H4 (cell line): Measurements from ENCODE around the gene SYNDIG1. TPM values are rescaled to one million over a fixed set of nuclear protein-coding genes. Genes with fewer than 3 reads are reported as not detected.

ENCODE experiments used
- DNase-seq: peaks from one replicate; pipeline ENCODE4 v3.0.0-alpha.2; 2015; ENCODE audit warnings: low spot score
- total RNA-seq: library from RNA; depleted of rRNA; stranded (reverse); fragments of >200 nt; shearing (Covaris generic); gene quantifications from 2 replicates; pipeline ENCODE4 v1.2.3, GENCODE V29; 2014

The SYNDIG1 gene
- total RNA-seq, 1 experiment from 2014 or later: 0.77 TPM

DNA sequence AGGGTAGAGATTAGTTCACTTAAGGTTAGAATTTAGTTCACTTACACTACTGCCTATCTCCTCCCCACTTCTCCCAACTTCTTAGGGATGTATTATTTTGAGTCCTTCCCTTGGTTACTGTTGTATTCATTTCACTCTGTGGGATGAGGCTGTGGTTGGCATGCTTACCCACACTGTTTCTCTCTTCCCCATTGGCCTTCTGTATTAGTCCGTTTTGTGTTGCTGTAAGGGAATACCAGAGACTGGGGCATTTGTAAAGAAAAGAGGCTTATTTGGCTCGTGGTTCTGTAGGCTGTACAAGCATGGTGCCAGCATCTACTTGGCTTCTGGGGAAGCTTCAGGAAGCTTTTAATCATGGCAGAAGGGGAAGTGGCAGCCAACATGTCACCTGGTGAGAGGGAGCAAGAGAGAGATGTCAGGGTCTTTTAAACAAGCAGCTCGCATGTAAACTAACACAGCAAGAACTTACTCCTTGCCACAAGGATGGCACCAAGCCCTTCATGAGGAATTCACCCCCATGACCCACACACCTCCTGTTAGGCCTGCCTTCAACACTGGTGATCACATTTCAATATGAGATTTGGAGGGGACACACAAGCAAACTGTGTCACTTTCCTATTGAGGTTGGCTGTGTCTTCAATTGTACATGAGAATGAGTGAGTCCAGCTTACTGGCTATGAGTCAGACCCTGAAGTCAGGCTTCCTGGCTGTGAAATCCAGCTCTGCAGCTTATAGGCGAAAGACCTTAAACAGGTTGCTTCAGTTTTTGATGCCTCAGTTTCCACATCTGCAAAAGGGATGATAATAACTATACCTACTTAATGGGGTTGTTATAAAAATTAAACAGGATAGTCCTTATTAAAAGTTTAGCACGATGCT, 53.3 kb downstream of the SYNDIG1 start:
- no peak for DNase-seq

DNA sequence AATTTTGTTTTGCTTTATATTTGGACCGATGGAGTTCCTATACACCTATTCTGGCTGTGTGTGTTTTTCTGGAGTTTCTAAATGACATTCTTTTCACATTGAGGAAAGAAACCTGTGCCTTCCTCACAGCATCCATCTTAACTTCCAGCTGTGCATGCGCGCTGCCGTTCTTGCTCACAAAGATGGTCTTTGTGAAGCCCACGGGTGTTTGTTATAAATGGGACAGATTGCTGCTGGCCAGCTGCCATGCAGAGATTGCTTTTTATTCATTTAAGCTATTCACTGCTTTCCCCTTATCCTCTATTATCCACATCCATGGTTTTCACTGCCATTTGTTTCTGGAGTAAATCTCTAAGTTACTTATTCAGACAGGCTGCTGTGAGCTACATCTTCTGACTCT, 54.2 kb downstream of the SYNDIG1 start:
- no peak for DNase-seq

DNA sequence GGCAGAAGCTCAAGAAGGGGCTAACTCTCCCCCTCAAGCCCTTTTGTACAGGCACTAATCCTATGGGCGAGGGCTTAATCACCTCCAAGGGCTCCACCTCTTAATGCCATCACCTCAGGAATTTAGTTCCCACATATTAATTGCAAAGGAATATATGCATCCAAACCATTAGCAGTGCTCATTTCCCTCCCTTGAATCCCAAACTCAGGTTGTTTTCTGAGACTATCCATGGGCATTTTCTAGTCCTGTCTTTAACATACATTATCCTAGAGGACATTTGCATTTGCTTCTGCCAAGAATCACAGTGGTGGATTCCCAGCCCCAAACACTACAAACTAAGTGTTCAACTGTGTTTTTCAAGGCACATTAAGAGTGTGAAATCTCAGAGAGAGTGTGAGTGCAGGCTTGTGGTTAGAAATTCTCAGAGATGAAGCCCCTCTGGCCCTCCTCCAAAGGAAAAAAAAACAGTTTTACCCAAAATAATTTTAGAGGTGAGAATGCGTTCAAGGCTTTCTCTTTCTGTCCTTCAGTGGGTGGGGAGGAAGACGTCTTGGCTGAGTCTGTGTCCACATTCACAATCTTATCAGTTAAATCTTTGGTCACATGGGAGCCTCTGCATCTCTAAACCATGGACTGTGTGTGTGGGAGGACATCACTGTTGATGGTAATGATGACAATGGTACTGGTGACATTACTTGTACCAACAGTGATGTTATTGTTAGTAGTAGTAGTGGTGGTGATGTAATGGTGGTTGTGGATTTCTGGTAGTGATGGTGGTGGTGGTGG, 59.3 kb downstream of the SYNDIG1 start:
- DNase-seq: no peak

GRCh38 chr20:24529369-24529719, 59.9 kb downstream of the SYNDIG1 start:
- no peak for DNase-seq

GRCh38 chr20:24530131-24530680, 60.8 kb downstream of the SYNDIG1 start:
- DNase-seq: no peak

- no peak for DNase-seq
Measured at GRCh38 chr20:24531202-24531601, 61.8 kb downstream of the SYNDIG1 start.

DNA sequence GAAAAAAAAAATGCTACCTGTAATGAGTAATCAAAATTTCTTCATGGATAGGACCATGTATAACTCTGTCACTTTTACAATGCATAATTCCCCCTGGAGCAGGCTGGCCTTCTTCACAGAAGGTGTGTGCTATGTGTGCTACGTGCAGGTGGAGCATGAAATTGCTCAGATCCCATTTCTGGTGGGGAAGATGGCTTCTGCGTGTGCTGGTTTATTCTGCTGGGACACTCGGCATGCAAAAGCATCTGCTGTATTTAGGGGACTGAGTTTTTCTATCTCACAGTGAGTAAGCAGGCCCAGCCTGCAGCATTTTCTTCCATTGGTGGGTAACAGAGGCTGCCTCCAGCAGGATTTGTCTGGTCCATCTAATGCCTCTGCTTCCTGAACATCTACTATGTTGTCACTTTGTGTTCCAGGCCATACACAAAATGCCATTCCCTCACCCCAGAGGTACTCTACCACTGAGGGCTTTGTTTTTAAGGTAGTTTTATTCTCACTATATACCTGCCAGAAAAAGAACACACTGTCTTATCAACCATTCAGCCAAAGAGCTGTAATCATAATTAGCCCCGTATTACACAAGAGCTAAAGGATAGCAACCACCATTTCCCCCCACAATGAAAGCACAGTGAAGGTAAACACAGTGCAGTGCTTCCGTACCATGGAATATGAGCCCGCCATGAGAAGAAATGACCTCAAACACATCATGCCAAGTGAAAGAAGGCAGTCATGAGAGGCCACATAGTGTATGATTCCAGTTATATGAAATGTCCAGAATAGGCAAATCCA, 62.4 kb downstream of the SYNDIG1 start:
- DNase-seq: no peak

DNA sequence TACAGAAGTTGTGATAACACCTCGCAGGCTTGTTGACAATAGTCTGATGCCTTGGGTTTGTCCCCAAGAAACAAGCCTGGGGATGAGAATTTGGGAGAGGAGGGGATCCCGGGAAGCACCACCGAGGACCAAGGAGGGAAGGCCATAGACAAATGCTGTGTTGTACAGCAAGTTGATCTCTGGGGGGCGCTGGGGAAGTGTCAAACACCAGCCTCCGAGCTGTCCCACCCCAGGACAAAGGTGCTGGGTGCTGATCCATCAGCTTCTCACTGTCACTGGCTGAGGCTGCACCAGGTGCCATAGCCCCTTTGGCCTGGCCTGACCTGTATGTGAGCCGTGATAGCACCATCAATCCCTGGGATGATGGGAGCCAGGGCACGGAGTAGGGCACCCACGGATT, 64.0 kb downstream of the SYNDIG1 start:
- DNase-seq: no peak

GRCh38 chr20:24534282-24534681, 64.9 kb downstream of the SYNDIG1 start:
- DNase-seq: no peak

DNA sequence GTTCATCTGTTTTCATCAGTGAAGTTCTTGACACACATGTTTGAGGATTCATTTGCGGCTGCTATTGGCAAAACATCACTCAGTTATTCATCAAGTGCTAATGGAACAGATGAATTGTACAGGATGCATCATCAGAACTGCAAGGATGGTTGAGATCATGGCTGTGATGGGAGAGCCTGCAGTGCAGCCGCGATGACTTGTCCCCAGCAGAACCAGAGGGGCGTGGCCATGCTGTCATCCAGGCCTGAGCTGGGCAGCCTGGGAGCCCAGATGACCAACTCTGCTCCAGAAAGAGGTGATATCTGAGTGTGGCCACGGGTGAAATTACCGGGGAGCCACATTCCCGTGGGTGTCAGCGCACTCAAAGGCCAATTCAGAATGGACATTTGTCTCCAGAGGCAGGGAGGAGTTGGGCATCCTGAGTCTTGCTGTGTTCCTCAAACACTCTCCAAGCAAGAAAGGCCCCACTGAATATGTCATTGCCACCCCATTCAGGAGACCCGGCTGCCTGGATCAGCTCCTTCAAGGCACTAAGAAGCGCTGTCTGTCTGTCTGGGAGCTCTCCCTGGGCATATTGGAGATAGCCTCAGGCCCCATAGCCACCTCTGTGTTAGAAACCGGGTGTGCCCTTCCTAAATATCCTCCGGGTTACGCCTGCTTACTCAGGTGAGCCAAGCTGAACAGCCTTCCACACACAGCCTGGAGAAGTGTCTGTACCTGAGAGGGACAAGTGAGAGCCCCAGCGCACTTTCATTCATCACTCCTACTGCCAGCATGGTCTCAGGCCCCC, 66.7 kb downstream of the SYNDIG1 start:
- DNase-seq: no peak

GRCh38 chr20:24537210-24537609, 67.8 kb downstream of the SYNDIG1 start:
- DNase-seq: no peak

GRCh38 chr20:24542721-24543120, 73.3 kb downstream of the SYNDIG1 start:
- DNase-seq: no peak

DNA sequence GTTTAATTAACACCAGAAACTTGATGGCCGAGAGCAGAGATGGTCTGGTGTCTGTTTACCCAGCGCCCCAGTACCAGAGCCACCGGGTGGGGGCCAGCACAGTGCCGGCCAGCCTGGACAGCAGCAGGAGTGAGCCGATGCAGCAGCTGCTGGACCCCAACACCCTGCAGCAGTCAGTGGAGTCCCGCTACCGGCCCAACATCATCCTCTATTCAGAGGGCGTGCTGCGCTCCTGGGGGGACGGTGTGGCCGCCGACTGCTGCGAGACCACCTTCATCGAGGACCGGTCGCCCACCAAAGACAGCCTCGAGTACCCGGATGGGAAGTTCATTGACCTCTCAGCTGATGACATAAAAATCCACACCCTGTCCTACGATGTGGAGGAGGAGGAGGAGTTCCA, 73.7 kb downstream of the SYNDIG1 start:
- DNase-seq: no peak

- no peak for DNase-seq
Measured at GRCh38 chr20:24543741-24544140, 74.3 kb downstream of the SYNDIG1 start.

GRCh38 chr20:24544371-24544770, 74.9 kb downstream of the SYNDIG1 start:
- DNase-seq: no peak

GRCh38 chr20:24545168-24545567, 75.7 kb downstream of the SYNDIG1 start:
- DNase-seq: no peak

- DNase-seq: no peak
Measured at GRCh38 chr20:24546232-24546892, 76.9 kb downstream of the SYNDIG1 start.

DNA sequence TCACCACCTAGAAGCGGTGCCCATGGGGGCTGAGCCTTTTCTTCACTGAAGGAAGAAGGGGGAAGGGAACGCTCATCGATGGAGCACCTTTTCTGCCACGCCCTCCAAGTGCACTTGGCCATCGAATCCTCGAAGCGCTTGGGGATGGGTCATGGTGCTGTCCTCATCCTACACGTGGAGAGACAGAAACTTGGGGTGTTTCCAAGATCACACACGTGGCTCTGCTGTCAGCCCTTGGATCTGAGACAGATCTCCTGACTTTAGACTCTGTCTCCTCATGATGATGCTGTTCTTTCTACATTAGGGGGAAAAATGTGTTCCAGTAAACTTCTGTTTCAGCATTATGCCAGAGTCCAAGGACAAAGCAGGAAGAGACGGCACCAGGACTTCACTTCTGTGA, 78.5 kb downstream of the SYNDIG1 start:
- no peak for DNase-seq

GRCh38 chr20:24559114-24559732, 89.8 kb downstream of the SYNDIG1 start:
- no peak for DNase-seq
